CD4-positive, alpha-beta memory T cell (primary cell): Measurements from ENCODE around the gene SETBP1. TPM values are rescaled to one million over a fixed set of nuclear protein-coding genes. Genes with fewer than 3 reads are reported as not detected.

Experiments
- CTCF ChIA-PET: fragments of 350-600 bp; sonication (Branson Sonifier 250); formaldehyde crosslinking; loops from one replicate; lab custom pipeline; 2021; ENCODE audit warnings: inconsistent platforms; ENCODE audit not compliant: partially characterized antibody; lab: Charles Lee
- POLR2A ChIA-PET: fragments of 350-600 bp; sonication (Branson Sonifier 250); formaldehyde crosslinking; loops from one replicate; lab custom pipeline; 2021; ENCODE audit not compliant: partially characterized antibody; lab: Charles Lee
- DNase-seq, 5 donors: peaks; one replicate each; pipeline versions ENCODE4 v3.0.0 to v3.0.0-alpha.2; 2020 to 2022; ENCODE audit warnings: mixed read lengths in 1 of 5
- H3K27ac ChIP-seq: one replicate; pipeline ENCODE4 v1.7.0; 2013; ENCODE audit warnings: low read depth, low read length
- H3K27me3 ChIP-seq: 2 replicates; pipeline ENCODE4 v1.7.0; 2013; ENCODE audit warnings: mild to moderate bottlenecking, low read length, moderate library complexity; ENCODE audit not compliant: insufficient read depth
- H3K36me3 ChIP-seq: 2 replicates; pipeline ENCODE4 v1.7.0; 2013; ENCODE audit warnings: mild to moderate bottlenecking, low read length, moderate library complexity; ENCODE audit not compliant: insufficient read depth
- H3K4me1 ChIP-seq: 2 replicates; pipeline ENCODE4 v1.7.0; 2013; ENCODE audit warnings: mild to moderate bottlenecking, low read length, moderate library complexity; ENCODE audit not compliant: insufficient read depth
- H3K4me3 ChIP-seq, 2 donors: one replicate each; pipeline ENCODE4 v1.7.0; 2013; ENCODE audit warnings: low read length in 2 of 2, mild to moderate bottlenecking in 1 of 2
- H3K9me3 ChIP-seq, 2 donors: one replicate each; pipeline ENCODE4 v1.7.0; 2013; ENCODE audit warnings: low read length in 2 of 2, control low read depth in 1 of 2; ENCODE audit not compliant: control insufficient read depth in 1 of 2
- H3K27ac Mint-ChIP-seq, 7 donors: one replicate each; pipeline ENCODE4 v1.8.0; 2020 to 2021; ENCODE audit warnings: mixed read lengths in 7 of 7, mild to moderate bottlenecking in 6 of 7, inconsistent platforms in 3 of 7, moderate library complexity in 3 of 7
- H3K27me3 Mint-ChIP-seq, 2 donors: one replicate each; pipeline ENCODE4 v1.8.0; 2020 to 2021; ENCODE audit warnings: mixed read lengths in 2 of 2
- H3K36me3 Mint-ChIP-seq, 2 donors: one replicate each; pipeline ENCODE4 v1.8.0; 2020 to 2021; ENCODE audit warnings: mixed read lengths in 2 of 2, inconsistent platforms in 1 of 2, mild to moderate bottlenecking in 1 of 2
- H3K4me1 Mint-ChIP-seq, 4 donors: one replicate each; pipeline ENCODE4 v1.8.0; 2020 to 2021; ENCODE audit warnings: mixed read lengths in 4 of 4, mild to moderate bottlenecking in 1 of 4
- H3K4me3 Mint-ChIP-seq, 8 donors: one replicate each; pipeline ENCODE4 v1.8.0; 2020 to 2021; ENCODE audit warnings: mixed read lengths in 8 of 8, mild to moderate bottlenecking in 7 of 8, moderate library complexity in 6 of 8, inconsistent platforms in 3 of 8
- H3K9me3 Mint-ChIP-seq, 8 donors: one replicate each; pipeline ENCODE4 v1.8.0; 2020 to 2021; ENCODE audit warnings: mixed read lengths in 8 of 8, mild to moderate bottlenecking in 5 of 8, inconsistent platforms in 3 of 8, moderate library complexity in 1 of 8
- intact Hi-C: fragments of 100-400 bp; cut with micrococcal nuclease; formaldehyde crosslinking; loops from one replicate; pipeline ENCODE4 v1.15.1; 2023
- polyA plus RNA-seq, 2 donors: library from polyadenylated mRNA; unstranded; fragments of 300-500 nt; fragmentation: Illumina TruSeq; gene quantifications; one replicate each; pipeline ENCODE4 v1.2.3, GENCODE V29; 2021
- total RNA-seq, 2 experiments: library from RNA; stranded (reverse); gene quantifications; one replicate each; pipeline ENCODE4 v1.2.3, GENCODE V29; 2021

The SETBP1 gene
- total and polyA plus RNA-seq, 4 experiments from 2014 or later: 0.03 to 0.21 (median 0.09) TPM; not detected in 1

- Histone ChIP-seq H3K4me3 (no peak overlapping the region), H3K9me3 (no peaks in the 10 kb centered on the region), H3K36me3 (no peaks in the 10 kb centered on the region), H3K27me3 (no peaks in the 10 kb centered on the region), H3K27ac (no peak overlapping the region), H3K4me1 (no peaks in the 10 kb centered on the region)
- ChIA-PET CTCF (no interaction called here), POLR2A (no interaction called here)
- Mint-ChIP-seq H3K9me3 (no peaks in the 10 kb centered on the region), H3K4me1 (peaks cover 0 to 2% (median 0%) of the 10 kb centered on the region in 4 donors), H3K4me3 (no peak overlapping the region), H3K27ac (no peak overlapping the region), H3K36me3 (no peaks in the 10 kb centered on the region), H3K27me3 (peaks cover 0 to 2% of the 10 kb centered on the region in 2 donors)
- DNase-seq: no peak
- intact Hi-C loops: no loop called here
Observed at GRCh38 chr18:44815108-44815507, 134.4 kb downstream of the SETBP1 start.

DNA sequence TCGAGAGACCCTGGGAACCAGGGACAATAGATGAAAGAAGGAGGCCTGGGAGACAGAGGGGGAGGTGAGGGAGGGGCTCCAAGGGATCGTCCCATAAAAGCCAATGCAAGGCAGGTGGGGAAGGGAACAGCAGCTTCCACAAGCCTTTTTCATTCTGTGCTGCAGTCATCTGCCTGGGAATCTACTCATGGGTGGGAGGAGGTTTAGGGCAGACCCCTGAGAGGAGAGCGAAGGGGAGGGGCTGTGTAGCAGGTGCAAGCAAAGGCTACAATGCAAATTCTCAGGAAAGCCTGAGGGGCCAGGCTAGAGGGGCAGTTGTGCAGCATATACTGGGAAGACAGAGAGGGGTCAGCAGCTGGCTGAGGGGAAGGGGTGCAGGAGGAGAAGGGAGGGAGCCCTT lies 135.4 kb downstream of the SETBP1 start:
- peaks cover 0 to 2% of the 10 kb centered on the region in 2 donors for H3K27me3 Mint-ChIP-seq
- H3K27ac ChIP-seq: no peak overlapping the region
- ChIA-PET POLR2A (no interaction called here), CTCF (no interaction called here)
- no peaks in the 10 kb centered on the region for H3K27me3 ChIP-seq
- no peaks in the 10 kb centered on the region for H3K36me3 ChIP-seq
- H3K36me3 Mint-ChIP-seq: no peaks in the 10 kb centered on the region
- intact Hi-C loops: no loop called here
- no peak overlapping the region for H3K4me3 Mint-ChIP-seq
- DNase-seq: no peak
- H3K9me3 ChIP-seq: no peaks in the 10 kb centered on the region
- H3K4me1 Mint-ChIP-seq: peaks cover 0 to 2% (median 0%) of the 10 kb centered on the region in 4 donors
- H3K9me3 Mint-ChIP-seq: no peaks in the 10 kb centered on the region
- H3K4me3 ChIP-seq: no peak overlapping the region
- no peaks in the 10 kb centered on the region for H3K4me1 ChIP-seq
- no peak overlapping the region for H3K27ac Mint-ChIP-seq

DNA sequence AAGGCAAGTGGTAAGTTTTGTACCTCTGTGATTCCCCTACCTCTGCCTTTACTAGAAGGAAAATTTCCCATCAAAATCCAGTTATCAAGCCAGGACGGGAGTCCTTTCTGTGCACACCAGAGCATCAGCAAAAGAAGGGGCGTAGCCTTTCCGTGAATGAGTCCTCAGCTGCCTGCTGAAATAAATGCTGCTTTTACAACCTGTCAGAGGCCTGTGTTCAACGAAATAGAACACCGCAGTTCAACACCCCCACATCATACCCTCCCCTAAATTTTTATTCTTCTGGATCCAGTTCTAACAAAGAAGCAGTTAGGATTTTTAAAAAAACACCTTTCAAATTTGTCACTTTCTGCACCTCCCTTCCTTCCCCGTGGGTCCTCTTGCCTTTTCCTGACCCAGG lies 135.8 kb downstream of the SETBP1 start:
- intact Hi-C loops: no loop called here
- H3K4me1 ChIP-seq: no peaks in the 10 kb centered on the region
- Mint-ChIP-seq H3K27me3 (peaks cover 0 to 2% of the 10 kb centered on the region in 2 donors), H3K4me3 (no peak overlapping the region), H3K36me3 (no peaks in the 10 kb centered on the region), H3K9me3 (no peaks in the 10 kb centered on the region), H3K27ac (no peak overlapping the region), H3K4me1 (peaks cover 0 to 2% (median 0%) of the 10 kb centered on the region in 4 donors)
- H3K9me3 ChIP-seq: no peaks in the 10 kb centered on the region
- H3K27ac ChIP-seq: no peak overlapping the region
- no peaks in the 10 kb centered on the region for H3K36me3 ChIP-seq
- ChIA-PET POLR2A (no interaction called here), CTCF (no interaction called here)
- H3K4me3 ChIP-seq: no peak overlapping the region
- no peaks in the 10 kb centered on the region for H3K27me3 ChIP-seq
- DNase-seq: no peak

- POLR2A ChIA-PET: no interaction called here
Observed at GRCh38 chr18:44817831-44818473, 137.3 kb downstream of the SETBP1 start.

DNA sequence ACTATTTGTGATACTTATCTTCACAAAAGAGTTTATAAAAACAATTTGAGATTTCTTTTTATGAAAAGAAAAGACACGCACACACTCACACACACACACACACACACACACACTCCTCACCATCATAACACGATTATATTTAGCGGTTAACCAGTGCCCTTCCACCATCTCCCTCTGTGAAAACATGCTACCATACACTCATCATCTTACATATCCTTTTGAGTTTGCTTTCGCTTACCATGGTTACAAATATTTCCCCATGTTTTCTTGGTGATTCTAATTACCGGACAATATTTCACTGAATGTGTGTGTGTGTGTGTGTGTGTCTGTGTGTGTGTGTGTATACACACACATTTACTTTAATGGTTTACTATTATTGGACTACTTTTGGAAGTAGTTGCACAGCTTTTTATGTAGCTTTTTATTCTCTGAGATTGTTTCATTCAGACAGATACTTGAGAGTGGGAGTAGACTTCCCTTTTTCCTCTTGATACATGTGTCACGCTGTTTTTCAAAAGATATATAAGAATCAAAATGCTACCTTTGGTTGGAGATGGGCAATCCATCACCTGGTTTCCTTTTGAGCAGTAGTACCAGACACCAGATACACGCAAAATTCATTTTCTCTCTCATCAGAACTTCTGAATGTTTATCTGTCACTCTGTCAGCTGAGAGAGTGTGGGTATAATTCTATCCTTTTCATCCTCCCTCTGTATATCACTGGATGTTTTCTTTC lies 138.1 kb downstream of the SETBP1 start:
- Histone ChIP-seq H3K36me3 (no peaks in the 10 kb centered on the region), H3K9me3 (no peaks in the 10 kb centered on the region), H3K27ac (no peak overlapping the region), H3K4me3 (no peak overlapping the region), H3K4me1 (no peaks in the 10 kb centered on the region), H3K27me3 (no peaks in the 10 kb centered on the region)
- DNase-seq: no peak
- intact Hi-C loops: no loop called here
- Mint-ChIP-seq H3K4me1 (peaks cover 0 to 2% (median 0%) of the 10 kb centered on the region in 4 donors), H3K27ac (no peak overlapping the region), H3K36me3 (no peaks in the 10 kb centered on the region), H3K9me3 (no peaks in the 10 kb centered on the region), H3K4me3 (no peak overlapping the region), H3K27me3 (peaks cover 0 to 2% of the 10 kb centered on the region in 2 donors)
- CTCF ChIA-PET: no interaction called here
- POLR2A ChIA-PET: no interaction called here

More at GRCh38 chr18:44817831-44818473, 137.3 kb downstream of the SETBP1 start:
- Histone ChIP-seq H3K9me3 (no peaks in the 10 kb centered on the region), H3K27me3 (no peaks in the 10 kb centered on the region), H3K4me3 (no peak overlapping the region), H3K4me1 (no peaks in the 10 kb centered on the region), H3K27ac (no peak overlapping the region), H3K36me3 (no peaks in the 10 kb centered on the region)
- DNase-seq: no peak
- peaks cover 0 to 2% of the 10 kb centered on the region in 2 donors for H3K27me3 Mint-ChIP-seq
- CTCF ChIA-PET: no interaction called here
- H3K4me3 Mint-ChIP-seq: no peak overlapping the region
- H3K27ac Mint-ChIP-seq: no peak overlapping the region
- H3K9me3 Mint-ChIP-seq: no peaks in the 10 kb centered on the region
- intact Hi-C loops: no loop called here
- no peaks in the 10 kb centered on the region for H3K36me3 Mint-ChIP-seq
- peaks cover 0 to 2% (median 0%) of the 10 kb centered on the region in 4 donors for H3K4me1 Mint-ChIP-seq

DNA sequence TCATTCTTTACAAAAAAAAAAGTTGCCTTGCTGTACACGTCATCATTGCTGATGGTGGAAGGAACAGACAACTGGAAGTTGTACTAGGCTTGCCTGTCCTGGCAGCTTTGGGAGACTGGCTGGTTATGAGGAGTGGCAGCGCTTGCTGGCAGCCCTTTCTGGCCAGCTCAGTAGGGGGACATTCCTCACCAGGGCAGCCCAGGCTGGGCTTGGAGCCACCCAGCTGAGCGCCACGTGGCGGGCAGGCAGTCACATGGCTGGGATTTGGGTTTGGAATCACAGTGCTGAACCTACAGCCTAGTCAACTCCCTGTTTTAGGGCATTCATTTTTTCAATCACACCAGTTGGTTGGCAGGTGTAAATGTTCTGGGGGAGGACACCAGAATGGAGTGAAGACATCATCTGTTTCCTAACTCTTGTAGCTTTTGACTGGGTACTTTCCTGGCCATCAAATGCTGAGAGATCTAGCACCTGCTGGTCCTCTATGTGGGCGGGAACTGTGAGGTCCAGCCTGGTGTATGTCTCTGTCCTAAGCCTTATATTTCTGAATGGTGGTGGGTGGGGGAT lies 139.3 kb downstream of the SETBP1 start:
- Histone ChIP-seq H3K27me3 (no peaks in the 10 kb centered on the region), H3K27ac (no peak overlapping the region), H3K9me3 (no peaks in the 10 kb centered on the region), H3K4me1 (no peaks in the 10 kb centered on the region), H3K36me3 (no peaks in the 10 kb centered on the region), H3K4me3 (no peak overlapping the region)
- Mint-ChIP-seq H3K9me3 (no peaks in the 10 kb centered on the region), H3K36me3 (no peaks in the 10 kb centered on the region), H3K27ac (no peak overlapping the region), H3K4me3 (no peak overlapping the region), H3K27me3 (peaks cover 0 to 2% of the 10 kb centered on the region in 2 donors), H3K4me1 (peaks cover 0 to 2% (median 0%) of the 10 kb centered on the region in 4 donors)
- CTCF ChIA-PET: no interaction called here
- intact Hi-C loops: no loop called here
- POLR2A ChIA-PET: no interaction called here
- DNase-seq: no peak

- Mint-ChIP-seq H3K27ac (no peak overlapping the region), H3K27me3 (peaks cover 1% of the 10 kb centered on the region in 2 donors), H3K9me3 (peaks cover 0 to 2% (median 0%) of the 10 kb centered on the region in 8 donors), H3K4me3 (no peak overlapping the region), H3K4me1 (peaks cover 0 to 2% (median 0%) of the 10 kb centered on the region in 4 donors), H3K36me3 (no peaks in the 10 kb centered on the region)
- intact Hi-C loops: no loop called here
- Histone ChIP-seq H3K9me3 (no peaks in the 10 kb centered on the region), H3K4me1 (no peaks in the 10 kb centered on the region), H3K27ac (no peak overlapping the region), H3K4me3 (no peak overlapping the region), H3K27me3 (no peaks in the 10 kb centered on the region), H3K36me3 (no peaks in the 10 kb centered on the region)
- no peak for DNase-seq
- CTCF ChIA-PET: interaction anchor here (1.1 kb wide), 1 partner anchor 9 kb away, joined by 3 read pairs; no protein-coding TSS in a partner anchor
- POLR2A ChIA-PET: interaction anchor here (0.6 kb wide), 1 partner anchor 29 kb away, joined by 6 read pairs; no protein-coding TSS in a partner anchor
Observed at GRCh38 chr18:44821924-44822323, 141.2 kb downstream of the SETBP1 start.
